Ovary (tissue), 3 donors: ENCODE data around the gene CNNM2.
A peak's percentile ranks its signal among the peaks of the same experiment; 100 is the strongest.

ENCODE experiments used
- POLR2A ChIP-seq: fragments of 450-650 bp; IDR thresholded peaks from one replicate; pipeline ENCODE4 v1.6.1; 2017; ENCODE audit warnings: antibody characterized with exemption, mild to moderate bottlenecking, moderate library complexity
- TF ChIP-seq, protein P1 (sequence below), 3 donors: fragments of 450-650 bp in 2 of 3; fragments of 200-600 bp in 1 of 3; IDR thresholded peaks; one replicate each; pipeline versions ENCODE4 v1.5.1 to v1.8.0; 2016 to 2022; ENCODE audit warnings: antibody characterized with exemption in 3 of 3, mild to moderate bottlenecking in 1 of 3
- donor health status: DM: no; HTN: no; CAD: no.

DNA sequence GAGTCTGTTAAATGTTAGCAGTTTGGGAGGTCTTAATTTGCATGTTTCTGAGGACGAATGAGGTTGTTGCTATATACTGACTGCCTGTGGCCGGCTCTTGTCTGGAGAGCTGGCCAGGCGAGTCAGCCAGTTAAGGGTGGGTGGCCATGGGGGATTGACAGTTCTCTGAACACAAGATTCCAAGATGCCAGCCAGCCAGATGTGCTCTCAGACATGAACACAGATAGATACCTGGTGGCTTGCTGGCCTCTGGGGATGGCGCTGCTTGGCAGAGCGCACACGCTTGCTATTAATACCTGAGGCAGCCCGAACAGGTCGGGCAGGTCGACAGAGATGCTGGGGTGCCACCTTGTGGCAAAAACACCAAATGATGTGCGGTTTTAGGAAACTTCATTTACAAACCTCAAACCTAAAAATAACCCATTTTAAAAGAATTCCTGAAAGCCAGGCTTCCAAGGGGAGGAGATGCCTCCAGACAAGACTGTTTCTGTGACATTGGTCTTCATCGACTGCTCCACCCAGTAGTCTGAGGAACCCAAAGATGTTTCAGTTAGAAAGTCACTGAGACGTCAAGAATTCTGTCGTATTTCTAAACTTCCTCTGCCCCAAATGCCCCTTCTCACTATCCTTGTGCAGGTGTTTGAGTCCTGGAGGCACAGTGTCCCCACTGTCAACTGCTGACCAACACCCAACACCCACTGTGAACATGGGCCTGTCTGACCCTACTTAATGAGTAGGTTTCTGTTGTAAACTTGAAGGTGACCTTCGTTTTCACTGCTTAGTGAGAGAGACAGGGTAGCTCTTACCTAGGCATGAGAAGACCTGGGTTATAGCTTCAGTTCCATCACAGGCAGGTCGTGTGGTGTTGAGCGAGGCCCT, 151.6 kb downstream of the CNNM2 start:
- TF ChIP-seq, protein P1, sequence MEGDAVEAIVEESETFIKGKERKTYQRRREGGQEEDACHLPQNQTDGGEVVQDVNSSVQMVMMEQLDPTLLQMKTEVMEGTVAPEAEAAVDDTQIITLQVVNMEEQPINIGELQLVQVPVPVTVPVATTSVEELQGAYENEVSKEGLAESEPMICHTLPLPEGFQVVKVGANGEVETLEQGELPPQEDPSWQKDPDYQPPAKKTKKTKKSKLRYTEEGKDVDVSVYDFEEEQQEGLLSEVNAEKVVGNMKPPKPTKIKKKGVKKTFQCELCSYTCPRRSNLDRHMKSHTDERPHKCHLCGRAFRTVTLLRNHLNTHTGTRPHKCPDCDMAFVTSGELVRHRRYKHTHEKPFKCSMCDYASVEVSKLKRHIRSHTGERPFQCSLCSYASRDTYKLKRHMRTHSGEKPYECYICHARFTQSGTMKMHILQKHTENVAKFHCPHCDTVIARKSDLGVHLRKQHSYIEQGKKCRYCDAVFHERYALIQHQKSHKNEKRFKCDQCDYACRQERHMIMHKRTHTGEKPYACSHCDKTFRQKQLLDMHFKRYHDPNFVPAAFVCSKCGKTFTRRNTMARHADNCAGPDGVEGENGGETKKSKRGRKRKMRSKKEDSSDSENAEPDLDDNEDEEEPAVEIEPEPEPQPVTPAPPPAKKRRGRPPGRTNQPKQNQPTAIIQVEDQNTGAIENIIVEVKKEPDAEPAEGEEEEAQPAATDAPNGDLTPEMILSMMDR (IDR thresholded peaks at IDR 0.05) = peak; percentile 70 to 74 (median 73)
- TF ChIP-seq POLR2A = no peak
